Mucosa of rectum (tissue), 2 donors: ENCODE results near the gene LRRC37A3.
"Not testable (repeated sequence)": the region's sequence is repeated elsewhere in the genome, so short reads cannot be mapped to it uniquely, and the experiment has no call there.

ENCODE experiments used
- H3K27ac ChIP-seq, 2 donors: one replicate each; pipeline ENCODE4 v1.7.0; 2013; ENCODE audit warnings: inconsistent platforms in 2 of 2, low read depth in 2 of 2, low read length in 2 of 2
- H3K27me3 ChIP-seq, 2 donors: one replicate each; pipeline ENCODE4 v1.7.0; 2013; ENCODE audit warnings: low read length in 2 of 2; ENCODE audit not compliant: control insufficient read depth in 2 of 2, insufficient read depth in 2 of 2
- H3K36me3 ChIP-seq, 2 donors: one replicate each; pipeline ENCODE4 v1.7.0; 2013; ENCODE audit warnings: low read length in 2 of 2; ENCODE audit not compliant: control insufficient read depth in 2 of 2, insufficient read depth in 2 of 2
- H3K4me1 ChIP-seq, 2 donors: one replicate each; pipeline ENCODE4 v1.7.0; 2013; ENCODE audit warnings: low read length in 2 of 2, mild to moderate bottlenecking in 1 of 2; ENCODE audit not compliant: control insufficient read depth in 2 of 2, insufficient read depth in 2 of 2
- H3K4me3 ChIP-seq, 2 donors: one replicate each; pipeline ENCODE4 v1.7.0; 2013; ENCODE audit warnings: low read length in 2 of 2
- H3K9ac ChIP-seq, 2 donors: one replicate each; pipeline ENCODE4 v1.7.0; 2013; ENCODE audit warnings: low read length in 2 of 2, low read depth in 1 of 2, mild to moderate bottlenecking in 1 of 2
- H3K9me3 ChIP-seq, 2 donors: one replicate each; pipeline ENCODE4 v1.7.0; 2013; ENCODE audit warnings: low read length in 2 of 2; ENCODE audit not compliant: control insufficient read depth in 2 of 2
- donor health status: healthy.
- donor health status: Normal muscosa, but diverticular disease.

The LRRC37A3 gene

DNA sequence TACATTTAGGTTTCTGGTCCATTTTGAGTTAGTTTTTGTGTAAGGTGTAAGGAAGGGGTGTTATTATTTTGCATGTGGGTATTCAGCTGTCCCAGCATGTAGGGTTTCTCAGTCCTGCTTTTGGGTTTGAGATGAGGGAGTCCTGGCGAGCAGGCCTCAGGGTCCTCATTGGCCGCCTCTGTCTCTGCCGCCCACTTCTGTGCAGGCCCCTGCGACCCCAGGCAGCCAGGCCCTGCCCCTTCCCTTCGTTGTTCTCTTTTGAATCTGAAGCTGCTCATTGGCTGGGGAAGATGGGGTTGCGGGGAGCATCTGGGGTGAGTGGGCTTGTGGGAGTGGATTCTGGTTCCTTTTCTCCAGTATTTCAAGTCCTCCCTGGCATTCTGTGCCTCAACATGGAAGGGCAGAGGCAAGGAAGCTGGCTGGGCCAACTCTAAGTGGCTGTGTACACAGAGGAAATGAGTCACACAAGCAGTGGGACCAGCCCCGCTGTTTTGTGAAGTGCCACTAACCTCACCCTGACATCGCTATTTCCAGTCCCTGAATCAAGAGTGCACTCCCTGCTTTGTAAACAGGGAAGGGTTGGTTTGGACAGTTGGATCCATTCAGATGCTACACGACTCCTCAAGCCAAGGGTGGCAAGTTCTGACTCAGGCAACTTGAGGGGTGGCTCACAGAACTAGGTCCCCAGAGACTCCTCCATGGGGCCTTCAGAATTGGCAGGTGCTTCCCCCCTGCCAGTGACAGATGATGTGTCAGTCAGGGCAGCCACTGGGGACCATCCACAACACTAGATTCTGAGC lies 110.9 kb downstream of the LRRC37A3 start:
- peak overlapping the region; percentile 58 to 75 for H3K27ac ChIP-seq
- H3K36me3 ChIP-seq, H3K4me3 ChIP-seq, H3K4me1 ChIP-seq, H3K27me3 ChIP-seq, H3K9ac ChIP-seq, H3K9me3 ChIP-seq: not testable (repeated sequence)
